HG02938 (cell line): ENCODE data around the gene MBD1.
"Not testable (repeated sequence)": the region's sequence is repeated elsewhere in the genome, so short reads cannot be mapped to it uniquely, and the experiment has no call there.

Source experiments
- ATAC-seq: cut with Tn5 transposase; IDR thresholded peaks from one replicate; pipeline ENCODE4 v1.9.1; 2021; ENCODE audit warnings: mild to moderate bottlenecking, moderate library complexity; ENCODE audit not compliant: unreplicated experiment

MBD1 gene

DNA sequence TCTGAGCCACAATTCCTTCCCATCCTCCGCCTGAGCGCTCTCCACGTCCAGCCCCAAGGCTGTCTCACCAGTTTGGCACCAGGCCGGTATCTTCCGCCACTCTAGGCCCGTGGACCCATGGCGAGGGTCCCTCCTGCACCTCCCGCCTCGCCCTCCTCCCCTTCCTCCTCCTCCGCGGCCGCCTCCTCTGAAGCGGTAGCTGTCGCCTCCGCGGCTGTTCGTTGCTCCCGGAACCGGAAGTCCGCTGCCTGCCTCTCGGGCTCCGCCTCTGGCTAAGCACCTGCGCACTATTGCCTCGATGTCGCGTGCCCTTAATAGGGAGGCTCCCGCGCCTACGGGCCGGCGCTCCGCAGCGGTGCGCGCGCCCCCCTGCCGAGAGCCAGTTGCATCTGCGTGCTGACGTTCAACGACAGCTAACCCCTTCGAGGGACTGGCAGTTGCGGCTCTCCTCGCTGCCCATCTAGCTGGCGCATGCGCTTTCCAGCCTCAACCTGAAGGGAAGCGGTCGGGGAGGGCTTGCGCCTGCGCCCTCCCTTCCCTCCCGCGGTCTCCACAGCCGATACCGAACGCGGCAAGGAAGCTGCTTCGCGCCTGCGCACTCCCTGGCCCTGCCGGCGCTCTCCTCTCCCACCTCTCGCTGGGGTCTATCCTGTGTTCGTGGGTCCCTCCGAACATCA, at the start of gene MBD1:
MBD1 (minus strand) TSS at position 229 of the 677 bp plus-strand sequence. CDS start 1,531 bp downstream, outside the sequence.
- ATAC-seq, result peak; percentile 89

GRCh38 chr18:50330176-50330575, 48.9 kb upstream of the MBD1 start:
- no peak for ATAC-seq

GRCh38 chr18:50327983-50328382, 46.7 kb upstream of the MBD1 start:
- ATAC-seq, result no peak

DNA sequence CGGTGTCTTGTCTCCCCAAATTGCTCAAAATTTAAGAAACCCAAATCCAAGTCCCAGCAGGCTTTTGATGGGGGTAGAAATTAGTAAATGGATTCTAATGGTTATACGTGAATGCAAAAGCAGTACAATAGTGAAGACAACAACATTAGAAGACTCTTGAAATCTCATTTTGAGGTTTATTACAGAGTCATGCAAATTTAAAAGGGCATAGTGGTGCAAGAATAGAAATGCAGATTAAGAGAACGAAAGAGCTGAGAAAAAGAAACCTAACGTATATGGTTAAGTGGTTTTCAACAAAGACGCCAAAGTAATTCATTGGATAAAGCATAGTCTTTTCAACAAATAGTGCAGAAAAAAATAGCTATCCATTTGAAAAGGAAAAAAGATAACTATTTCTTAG, 39.4 kb upstream of the MBD1 start:
- ATAC-seq, result peak; percentile 76

DNA sequence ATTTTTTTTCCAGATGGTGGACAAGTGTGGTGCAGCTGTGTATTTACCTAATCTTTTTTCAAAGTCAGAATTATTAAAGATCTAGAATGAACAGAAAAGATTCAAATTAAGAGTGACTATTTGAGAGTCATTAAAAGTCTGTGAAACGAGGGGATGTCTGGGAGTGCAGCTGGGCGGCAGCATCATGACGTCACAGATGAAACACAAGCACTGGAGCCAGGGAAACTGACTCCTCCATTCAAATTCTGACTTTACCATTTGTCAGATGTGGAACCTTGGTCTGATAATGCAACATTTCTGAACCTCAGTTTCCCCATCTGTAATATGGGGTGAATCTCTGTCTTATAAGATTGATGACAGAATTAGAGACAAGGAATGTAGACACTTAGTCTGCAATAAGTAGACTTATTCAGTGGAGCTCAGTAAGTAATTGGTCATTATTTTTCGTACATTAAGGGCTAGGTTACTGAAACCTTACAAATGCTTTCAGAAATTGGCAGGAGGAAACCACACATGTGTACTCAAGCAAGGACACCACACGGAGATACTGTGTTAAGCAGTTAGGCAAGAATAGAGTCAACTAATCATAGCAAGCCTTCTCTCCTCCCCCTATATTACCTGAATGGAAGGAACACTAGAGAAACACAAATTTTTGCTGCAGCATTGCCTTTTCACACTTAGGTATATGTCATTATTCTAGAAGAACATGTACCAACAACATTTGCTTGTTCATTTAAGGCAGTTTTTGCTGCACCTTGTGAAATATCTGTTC, 34.0 kb upstream of the MBD1 start:
- peak; percentile 82 for ATAC-seq

DNA sequence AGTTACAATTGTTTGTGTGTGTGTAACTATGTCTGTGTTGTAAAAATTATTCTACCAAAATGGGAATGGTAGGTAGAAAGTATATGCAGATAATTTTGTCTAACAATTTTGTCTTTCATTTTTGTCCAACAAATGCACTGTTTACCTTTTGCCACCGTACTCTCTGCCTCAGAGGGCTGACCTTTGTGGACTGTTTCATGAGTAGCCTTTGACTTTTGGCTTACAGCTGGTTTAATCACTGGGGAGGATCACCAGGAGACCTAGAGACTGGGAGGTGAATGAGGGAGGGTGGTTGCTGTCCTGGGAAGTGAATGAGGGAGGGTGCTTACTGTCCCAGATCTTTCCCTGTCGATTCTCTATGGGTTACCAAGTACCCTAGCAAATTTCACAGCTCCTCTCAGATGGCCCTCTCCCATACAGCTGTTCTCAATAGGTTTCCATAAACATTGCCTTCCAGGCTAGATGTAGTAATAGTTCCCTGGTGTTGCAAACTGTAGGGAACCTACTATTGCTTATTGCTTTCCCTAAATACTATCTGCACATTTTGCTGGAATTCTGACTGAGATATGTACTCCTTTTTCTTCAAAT, 32.6 kb upstream of the MBD1 start:
- no peak for ATAC-seq

- ATAC-seq, result peak; percentile 21
Observed at GRCh38 chr18:50313031-50313607, 31.8 kb upstream of the MBD1 start.

- peak; percentile 66 for ATAC-seq
Observed at GRCh38 chr18:50312296-50313030, 31.1 kb upstream of the MBD1 start.

- no peak for ATAC-seq
Observed at GRCh38 chr18:50311650-50312049, 30.3 kb upstream of the MBD1 start.

GRCh38 chr18:50310080-50310479, 28.8 kb upstream of the MBD1 start:
- no peak for ATAC-seq

GRCh38 chr18:50308851-50309250, 27.5 kb upstream of the MBD1 start:
- ATAC-seq, result not testable (repeated sequence)

DNA sequence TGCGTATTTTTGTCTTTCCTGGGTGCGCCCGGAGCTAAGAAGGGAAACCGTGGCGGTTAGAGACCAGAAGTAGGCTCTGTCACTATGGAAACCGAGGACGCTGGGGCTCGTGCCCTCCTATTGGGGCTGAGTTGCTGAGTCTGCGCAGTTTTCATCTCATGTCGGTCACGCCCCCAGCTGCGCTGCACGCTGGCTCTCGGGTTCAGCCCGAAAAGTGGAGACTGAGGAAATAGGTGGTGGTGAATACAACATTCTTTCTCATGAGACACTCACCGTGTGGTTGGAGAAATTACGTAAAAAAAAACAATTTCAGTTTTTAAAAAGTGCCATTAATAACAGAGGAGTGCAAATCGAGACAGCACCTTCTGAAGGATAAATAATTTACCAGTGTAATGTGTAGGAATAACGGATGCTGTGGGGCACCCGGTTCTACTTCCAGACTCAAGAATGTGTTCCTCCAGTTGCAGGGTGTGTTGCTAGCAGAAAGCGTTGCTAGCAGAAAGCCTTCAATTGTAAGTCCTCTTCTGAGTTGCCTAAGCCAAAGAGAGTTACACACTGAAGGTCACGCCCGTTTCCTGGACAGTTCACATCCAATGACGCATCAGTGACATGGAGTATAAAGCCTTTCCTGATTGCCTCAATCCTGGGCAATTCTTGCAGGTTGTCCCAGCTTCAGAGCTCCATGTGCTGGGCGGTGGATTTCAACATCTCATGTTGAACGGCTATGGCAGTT, 26.6 kb upstream of the MBD1 start:
- ATAC-seq, result peak; percentile 94

DNA sequence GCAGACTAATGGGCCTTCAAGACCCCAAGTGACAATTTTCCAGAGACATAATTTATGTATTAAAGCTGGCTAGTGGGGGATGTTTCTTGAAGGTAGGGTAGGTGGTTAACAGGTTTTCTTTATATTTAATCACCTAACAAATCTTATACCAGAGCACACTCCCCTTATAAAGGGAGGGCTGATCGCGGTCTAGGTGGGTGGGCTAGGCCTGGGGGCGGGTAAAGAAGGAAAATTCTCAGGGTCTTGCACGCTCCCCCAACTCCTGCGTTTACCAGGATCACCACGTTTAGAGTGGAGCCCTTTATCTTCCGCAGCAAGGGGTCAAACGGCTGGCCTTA, 26.0 kb upstream of the MBD1 start:
- ATAC-seq, result no peak

- no peak for ATAC-seq
Observed at GRCh38 chr18:50306944-50307343, 25.6 kb upstream of the MBD1 start.

DNA sequence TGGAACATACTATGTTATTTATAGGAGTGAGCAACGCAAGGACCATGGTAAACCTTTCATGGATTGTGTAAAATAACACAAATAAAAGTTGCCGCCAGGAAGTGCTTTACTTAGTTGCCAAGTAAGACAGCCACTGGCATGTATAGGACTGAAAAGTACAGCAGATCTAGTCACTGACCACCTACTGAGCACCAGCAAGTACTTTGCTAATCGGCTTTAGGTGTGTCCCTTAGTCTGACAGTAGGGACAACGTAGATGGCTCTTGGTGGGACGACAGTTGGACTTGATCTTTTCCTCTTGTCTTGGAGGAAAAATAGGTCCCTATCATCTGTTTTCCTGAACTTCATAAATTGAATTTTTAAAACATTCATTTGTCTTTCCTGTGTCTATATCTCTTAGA, 19.8 kb upstream of the MBD1 start:
- ATAC-seq, result no peak

- no peak for ATAC-seq
Observed at GRCh38 chr18:50299626-50300388, 18.5 kb upstream of the MBD1 start.

DNA sequence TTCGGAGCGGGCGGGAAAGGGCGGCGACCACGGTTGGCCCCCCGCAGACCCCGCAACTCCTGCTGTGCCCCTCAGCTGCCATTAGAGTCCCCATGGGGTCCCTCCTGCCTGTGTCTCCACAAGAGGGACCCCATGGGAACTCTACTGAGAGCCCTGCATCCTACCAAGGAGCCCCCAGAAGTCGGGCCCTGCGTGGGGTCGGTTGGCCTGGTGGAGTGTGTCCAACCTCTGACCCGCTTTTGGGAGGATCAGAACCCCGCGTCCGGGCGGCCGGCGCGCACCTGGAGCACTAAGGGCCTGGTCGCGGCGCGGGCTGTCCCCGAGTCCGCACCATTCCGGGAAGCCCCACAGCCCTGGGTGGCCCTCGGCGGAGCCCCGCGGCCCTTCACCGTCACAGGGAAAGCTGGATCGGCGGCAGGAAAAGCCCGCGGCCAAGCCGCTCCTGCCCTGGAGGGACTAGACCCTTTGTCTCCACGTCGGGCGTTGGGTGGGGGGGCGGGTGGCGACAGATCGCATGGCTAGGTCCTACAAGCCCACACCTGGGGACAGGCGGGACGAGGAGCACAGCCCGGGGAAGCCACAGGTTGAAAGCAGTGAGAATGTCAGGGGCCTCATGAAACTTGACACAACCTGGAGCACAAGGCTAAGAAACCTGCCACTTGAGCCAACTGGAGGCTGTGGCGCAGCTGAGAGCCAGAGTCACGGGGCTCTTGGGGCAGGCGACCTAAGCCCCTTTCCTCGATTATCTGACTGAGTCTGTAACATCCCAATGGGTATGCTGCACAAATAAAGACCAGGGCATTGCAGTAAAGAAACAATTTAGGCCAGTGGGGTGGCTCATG, 17.3 kb upstream of the MBD1 start:
- ATAC-seq, result peak; percentile 3

DNA sequence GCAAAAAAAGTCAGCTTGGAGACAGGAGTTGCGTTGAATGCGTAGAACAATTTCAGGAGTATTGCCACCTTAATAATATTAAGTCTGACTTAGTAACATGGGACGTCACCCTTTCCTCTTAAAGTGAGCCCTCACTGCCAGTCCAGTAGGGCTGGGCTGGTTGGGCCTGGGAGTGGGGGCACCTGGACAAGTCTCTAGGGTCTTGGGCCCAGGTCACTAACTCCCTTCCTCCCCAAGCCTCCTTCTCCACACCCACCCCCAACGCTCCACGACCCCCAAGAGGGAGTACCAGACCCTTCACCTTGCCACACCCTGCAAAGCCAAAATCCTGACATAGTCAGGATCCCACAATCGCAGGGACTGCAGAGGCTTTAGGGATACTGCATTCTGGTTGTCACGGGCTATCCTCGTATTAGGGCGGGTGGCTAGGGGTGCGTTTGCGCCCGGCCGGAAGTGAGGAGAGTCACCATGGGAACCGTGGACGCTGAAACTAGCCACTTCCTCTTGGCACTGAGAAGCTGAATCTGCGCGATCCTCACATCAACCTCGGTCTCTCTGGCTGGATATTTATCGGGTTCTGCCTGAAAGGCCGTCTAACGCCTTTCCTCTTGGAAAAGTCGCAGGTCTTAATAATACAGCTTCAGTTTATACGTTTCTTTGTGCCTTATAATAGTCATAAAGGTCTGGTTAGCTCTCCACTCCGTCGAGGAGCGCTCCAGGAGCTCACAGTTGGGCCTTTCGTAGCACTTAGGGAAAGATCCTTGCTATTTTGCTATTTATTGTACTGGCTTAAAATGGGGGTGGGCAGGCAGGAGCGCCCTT, 16.5 kb upstream of the MBD1 start:
- peak; percentile 100 for ATAC-seq
